ENCODE results near the gene CCDC57. TPM values are rescaled to one million over a fixed set of nuclear protein-coding genes. Genes with fewer than 3 reads are reported as not detected.

CCDC57 gene
- total and polyA plus RNA-seq, 9 of the 15 experiments (the other 6 are each of a cell fraction or from before 2014, with no cell fraction given) = 0.83 to 36.2 (median 13.6) TPM

- peak in 1 of 3 experiments; percentile 58; a peak in 2 of 6 replicates for TF ChIP-seq ZBTB11 (CRISPR knock-in tag; IDR thresholded peaks at IDR 0.05)
- no peak for TF ChIP-seq PHF21A (IDR thresholded peaks at IDR 0.05; ENCODE audit: borderline replicate concordance, low read depth)
- TF ChIP-seq ZBTB7A (IDR thresholded peaks at IDR 0.05; ENCODE audit: borderline replicate concordance, control insufficient read depth, low read depth, low read length) = peak; percentile 42; the same call in 1 of the 2 replicates
- no peak for TF ChIP-seq THRAP3 (IDR thresholded peaks at IDR 0.05; ENCODE audit: borderline replicate concordance)
- no peak for TF ChIP-seq ZNF707 (CRISPR knock-in tag; conservative IDR thresholded peaks at IDR 0.05)
- 0 out of 3 replicates have a peak, but pooled peaks of 1 of the 2 experiments have one; percentile 7 for TF ChIP-seq CBX3 (IDR thresholded peaks at IDR 0.05; ENCODE audit: borderline replicate concordance in 1 of 2, low read length in 2 of 2)
- TF ChIP-seq MEF2A (IDR thresholded peaks at IDR 0.05; ENCODE audit: control insufficient read depth, low read depth, low read length) = peak; percentile 46; the same call in 1 of the 2 replicates
- TF ChIP-seq ZNF23 (CRISPR knock-in tag; IDR thresholded peaks at IDR 0.05) = no peak
- TF ChIP-seq RBM15 (IDR thresholded peaks at IDR 0.05; ENCODE audit: insufficient read depth, low read length) = no peak
- no peak for TF ChIP-seq CHAMP1 (IDR thresholded peaks at IDR 0.05)
- no peak for TF ChIP-seq ZNF644 (tag; IDR thresholded peaks at IDR 0.05; ENCODE audit: low read depth)
- TF ChIP-seq HNRNPUL1 (IDR thresholded peaks at IDR 0.05; ENCODE audit: low read length) = no peak
- TF ChIP-seq ZNF282 (CRISPR knock-in tag; IDR thresholded peaks at IDR 0.05) = no peak
- peak in 1 of 2 experiments; percentile 46; a peak in 1 of 4 replicates for TF ChIP-seq RCOR1 (IDR thresholded peaks at IDR 0.05; ENCODE audit: borderline replicate concordance in 1 of 2, low read depth in 2 of 2, low read length in 2 of 2)
- no peak for TF ChIP-seq NR0B1 (IDR thresholded peaks at IDR 0.05; ENCODE audit: partially characterized antibody)
- no peak for TF ChIP-seq ZBTB9 (CRISPR knock-in tag; IDR thresholded peaks at IDR 0.05)
- TF ChIP-seq RBBP5 (IDR thresholded peaks at IDR 0.05; ENCODE audit: borderline replicate concordance, insufficient read depth, low read length, poor library complexity, severe bottlenecking) = peak; percentile 17
These were observed 26.0 kb upstream of the CCDC57 start (continued) for GRCh38 chr17:82238472-82239201.
